CD4-positive, alpha-beta T cell treated with Interleukin-10 for 1 hour (primary cell): ENCODE data around the gene LOC128125822.

Experiments used
- DNase-seq: peaks from one replicate; pipeline ENCODE4 v3.0.0-alpha.2; 2020

Gene LOC128125822

GRCh38 chr6:63558278-63558677 lies 14.0 kb upstream of the LOC128125822 start:
- no peak for DNase-seq

- DNase-seq, result no peak
Observed at GRCh38 chr6:63560801-63561287, 11.4 kb upstream of the LOC128125822 start.

GRCh38 chr6:63561288-63561687 lies 11.0 kb upstream of the LOC128125822 start:
- no peak for DNase-seq

GRCh38 chr6:63563235-63563634 lies 9.0 kb upstream of the LOC128125822 start:
- no peak for DNase-seq

- no peak for DNase-seq
Observed at GRCh38 chr6:63565058-63565726, 7.1 kb upstream of the LOC128125822 start.

- no peak for DNase-seq
Observed at GRCh38 chr6:63565727-63566596, 6.3 kb upstream of the LOC128125822 start.

- no peak for DNase-seq
Observed at GRCh38 chr6:63567966-63568365, 4.3 kb upstream of the LOC128125822 start.

- DNase-seq, result no peak
Observed at GRCh38 chr6:63571361-63572043, 778 bp upstream of the LOC128125822 start.

- DNase-seq, result no peak
Observed at GRCh38 chr6:63572747-63573075, 431 bp downstream of the LOC128125822 start.

GRCh38 chr6:63573076-63573898 lies 1.0 kb downstream of the LOC128125822 start:
- DNase-seq, result peak; percentile 72

GRCh38 chr6:63573899-63574553 lies 1.7 kb downstream of the LOC128125822 start:
- DNase-seq, result peak; percentile 71

- no peak for DNase-seq
Observed at GRCh38 chr6:63574554-63574900, 2.2 kb downstream of the LOC128125822 start.

- DNase-seq, result no peak
Observed at GRCh38 chr6:63576147-63576772, 4.0 kb downstream of the LOC128125822 start.

- DNase-seq, result no peak
Observed at GRCh38 chr6:63576985-63577712, 4.9 kb downstream of the LOC128125822 start.

GRCh38 chr6:63578757-63579156 lies 6.5 kb downstream of the LOC128125822 start:
- no peak for DNase-seq

GRCh38 chr6:63579937-63580703 lies 7.8 kb downstream of the LOC128125822 start:
- DNase-seq, result no peak

- no peak for DNase-seq
Observed at GRCh38 chr6:63580704-63580961, 8.4 kb downstream of the LOC128125822 start.

GRCh38 chr6:63581355-63582013 lies 9.2 kb downstream of the LOC128125822 start:
- DNase-seq, result no peak

- no peak for DNase-seq
Observed at GRCh38 chr6:63582579-63583231, 10.4 kb downstream of the LOC128125822 start.
